GM21786 (cell line): ENCODE results near the gene FNIP1.
"Not testable (repeated sequence)": the region's sequence is repeated elsewhere in the genome, so short reads cannot be mapped to it uniquely, and the experiment has no call there.

Experiments
- ATAC-seq: cut with Tn5 transposase; IDR thresholded peaks from one replicate; pipeline ENCODE4 v1.9.1; 2021; ENCODE audit not compliant: unreplicated experiment

The FNIP1 gene

GRCh38 chr5:131641494-131641893 is 155.3 kb downstream of the FNIP1 start:
- ATAC-seq, result no peak

DNA sequence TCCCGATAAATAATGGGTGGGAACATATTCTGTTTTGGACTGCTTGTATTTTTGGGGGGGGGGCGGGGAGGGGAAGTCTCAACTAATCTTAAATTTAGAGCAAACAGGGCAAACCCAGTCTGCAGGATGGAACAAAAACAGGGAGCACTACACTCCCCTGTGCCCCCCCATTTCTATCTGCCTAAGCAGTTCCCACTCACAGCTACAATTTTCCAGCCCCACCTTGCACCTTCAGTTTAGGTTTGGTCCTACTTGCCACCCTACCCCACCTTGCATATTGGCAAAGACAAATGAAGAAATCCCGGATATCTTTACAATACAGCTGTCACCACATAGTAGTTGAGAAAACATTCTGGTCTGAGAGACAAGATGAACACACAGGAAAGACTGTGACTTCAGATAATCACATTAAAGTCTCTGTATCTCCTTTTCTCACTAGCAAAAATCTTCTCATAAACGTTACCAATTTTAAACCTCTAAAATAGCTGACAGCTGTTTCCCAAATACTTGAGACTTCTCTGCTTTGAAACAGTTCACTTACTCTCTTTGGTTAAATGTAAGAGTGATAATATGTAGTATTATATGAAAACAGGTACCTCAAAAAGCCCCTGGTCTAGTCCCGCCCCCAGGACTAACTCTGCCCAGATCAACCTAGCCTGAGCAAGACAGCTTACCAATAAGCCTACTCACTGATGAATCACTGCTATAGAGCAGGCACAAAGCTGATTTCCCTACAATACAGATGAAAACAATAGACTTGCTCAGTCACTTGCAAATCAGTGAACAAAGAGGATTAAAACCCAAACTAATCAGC is 156.6 kb downstream of the FNIP1 start:
- ATAC-seq, result peak; percentile 42

- ATAC-seq, result no peak
Observed at GRCh38 chr5:131639148-131639547, 157.7 kb downstream of the FNIP1 start.

GRCh38 chr5:131637694-131638093 is 159.1 kb downstream of the FNIP1 start:
- ATAC-seq, result no peak

DNA sequence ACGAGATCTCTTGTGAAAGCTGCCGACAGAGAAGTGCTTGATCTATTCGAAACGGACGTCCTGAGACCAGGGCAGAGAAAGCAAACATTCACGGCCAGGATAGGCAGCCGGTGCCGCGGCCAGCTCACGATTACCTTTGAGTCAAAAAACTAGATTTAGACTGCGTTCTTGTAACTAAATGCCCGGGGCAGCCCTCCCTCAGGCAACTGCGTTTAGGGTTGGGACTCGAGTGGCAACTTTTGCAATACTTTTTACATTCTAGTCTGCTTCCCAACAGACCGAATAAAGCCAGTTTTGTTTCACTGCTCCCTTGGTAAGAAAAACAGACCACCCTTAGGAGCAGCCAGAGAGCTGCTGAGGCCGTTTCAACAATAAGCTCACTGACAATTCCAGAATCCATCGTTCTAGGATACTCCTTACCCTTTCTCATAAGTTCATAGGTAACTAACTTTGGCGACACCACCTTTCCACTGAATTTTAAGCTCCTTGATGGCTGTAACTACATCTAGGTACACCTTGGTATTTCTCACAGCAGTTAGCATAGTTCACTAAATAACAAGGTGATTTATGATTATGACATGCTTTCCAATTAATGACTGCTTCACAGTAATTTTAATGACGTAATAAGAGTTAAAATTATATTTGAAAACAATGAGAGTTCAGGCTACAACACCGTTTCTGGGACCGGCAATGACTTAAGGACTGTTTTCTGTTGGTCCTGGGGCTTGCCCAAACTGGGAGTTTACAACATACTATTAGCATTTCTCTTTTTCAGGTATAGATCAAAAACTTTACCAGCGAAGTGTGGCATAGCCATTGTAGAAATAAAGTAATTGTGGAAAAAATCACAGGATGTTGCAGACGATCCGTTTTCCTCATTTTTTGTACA is 160.9 kb downstream of the FNIP1 start:
- ATAC-seq, result no peak

DNA sequence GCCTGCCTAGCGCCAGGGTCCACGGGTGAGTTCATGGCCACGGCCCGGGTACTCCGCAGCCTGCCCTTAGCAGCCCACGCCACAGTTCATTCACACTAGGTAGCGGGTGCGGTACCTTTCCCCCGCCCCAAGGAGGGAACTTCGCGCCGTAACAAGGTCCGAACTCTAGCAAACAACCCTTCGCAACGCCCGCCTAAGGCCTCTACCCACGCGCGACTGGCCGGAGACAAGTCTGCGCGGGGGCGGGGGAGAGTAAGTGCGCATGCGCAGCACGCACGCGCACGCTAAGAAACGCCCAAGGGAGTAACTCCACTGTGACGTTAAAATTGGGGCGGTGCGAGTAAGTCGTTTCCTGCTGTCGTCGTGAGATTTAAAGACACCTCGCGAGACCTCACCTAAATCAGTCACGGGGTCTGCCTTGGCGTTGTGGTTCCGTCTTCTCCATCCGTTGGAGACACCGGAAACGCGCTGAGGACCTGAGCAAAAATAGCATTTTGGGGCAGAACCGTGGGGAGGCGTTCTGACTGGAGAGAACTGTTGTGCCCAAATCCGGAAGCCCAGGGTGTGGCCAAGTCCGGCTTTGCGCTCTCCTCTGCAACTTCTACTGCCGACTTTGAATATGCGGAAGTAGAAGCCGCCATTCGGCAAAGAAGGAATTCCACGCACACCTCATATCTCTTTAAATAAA is 161.7 kb downstream of the FNIP1 start, which contains the start of gene RAPGEF6:
TSS of gene RAPGEF6 (minus strand) at position 234 of the 688 bp plus-strand sequence. CDS start at position 35, 199 bp downstream.
- peak; percentile 86 for ATAC-seq

DNA sequence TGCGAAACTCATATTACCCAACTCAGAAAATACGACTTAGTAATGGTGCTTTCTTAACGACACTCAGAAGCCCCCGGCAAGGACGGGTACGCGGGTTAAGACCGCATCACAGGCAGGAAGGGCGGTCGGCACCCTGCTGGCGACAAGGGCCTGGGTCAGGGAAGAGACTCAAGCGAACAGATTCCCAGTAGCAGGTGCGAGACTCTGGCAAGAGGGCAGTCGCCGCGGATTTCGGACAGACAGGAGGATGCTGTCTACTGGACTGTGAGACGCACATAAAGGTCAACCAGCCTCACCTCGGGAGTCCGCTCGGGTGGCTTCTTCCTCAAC is 162.2 kb downstream of the FNIP1 start:
- ATAC-seq, result peak; percentile 13

DNA sequence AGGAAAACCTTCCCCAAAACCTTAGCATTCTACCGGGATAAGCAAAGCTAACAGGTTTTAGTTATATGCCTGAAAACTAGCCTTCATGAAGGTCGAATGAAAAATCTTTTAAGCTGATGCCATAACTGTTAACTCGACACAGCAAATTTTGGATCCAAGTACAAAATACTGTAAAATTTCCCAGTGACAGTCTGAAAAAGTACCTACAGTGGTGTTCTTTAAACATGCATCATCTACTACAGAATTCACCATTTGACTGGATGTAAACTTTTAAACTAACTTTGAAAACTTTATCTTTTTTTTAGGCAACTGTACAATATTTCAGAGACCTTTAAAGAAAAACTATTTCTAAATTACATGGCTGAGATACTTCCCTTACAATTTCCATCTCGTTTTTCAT is 162.6 kb downstream of the FNIP1 start:
- no peak for ATAC-seq

GRCh38 chr5:131633830-131634229 is 163.0 kb downstream of the FNIP1 start:
- no peak for ATAC-seq

GRCh38 chr5:131630963-131631350 is 165.9 kb downstream of the FNIP1 start:
- ATAC-seq, result no peak

DNA sequence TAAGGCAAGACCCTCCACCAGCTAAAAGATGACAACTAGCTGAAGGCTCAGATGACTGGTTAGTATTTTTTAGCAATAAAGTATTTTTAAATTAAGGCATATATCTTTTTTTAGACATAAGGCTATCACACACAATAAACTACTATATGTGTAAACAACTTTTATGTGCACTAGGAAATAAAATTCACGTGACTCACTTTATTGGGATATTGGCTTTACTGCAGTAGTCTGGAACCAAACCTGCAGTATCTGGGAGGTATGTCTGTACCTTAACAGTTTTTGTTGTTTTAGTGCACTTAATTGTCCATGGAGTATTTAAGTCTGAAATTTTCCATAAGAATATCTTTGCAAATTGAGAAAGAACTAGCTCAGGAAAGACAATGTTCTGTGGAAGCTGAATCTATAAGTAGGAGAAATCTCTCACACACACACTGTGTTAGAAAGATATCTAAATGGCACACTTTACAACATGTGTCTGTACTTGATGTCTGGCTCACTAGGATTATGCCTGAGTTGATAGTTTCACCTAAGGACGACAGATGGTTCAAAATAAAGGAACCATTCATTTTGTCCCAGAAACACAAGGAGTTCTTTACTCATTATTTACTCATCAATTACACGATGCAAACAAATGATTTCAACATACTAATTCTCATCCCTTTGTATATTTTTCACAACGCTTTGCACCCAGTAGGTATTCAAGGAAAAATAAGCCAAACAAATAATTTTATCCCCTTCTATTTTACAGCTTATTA is 166.4 kb downstream of the FNIP1 start:
- no peak for ATAC-seq

DNA sequence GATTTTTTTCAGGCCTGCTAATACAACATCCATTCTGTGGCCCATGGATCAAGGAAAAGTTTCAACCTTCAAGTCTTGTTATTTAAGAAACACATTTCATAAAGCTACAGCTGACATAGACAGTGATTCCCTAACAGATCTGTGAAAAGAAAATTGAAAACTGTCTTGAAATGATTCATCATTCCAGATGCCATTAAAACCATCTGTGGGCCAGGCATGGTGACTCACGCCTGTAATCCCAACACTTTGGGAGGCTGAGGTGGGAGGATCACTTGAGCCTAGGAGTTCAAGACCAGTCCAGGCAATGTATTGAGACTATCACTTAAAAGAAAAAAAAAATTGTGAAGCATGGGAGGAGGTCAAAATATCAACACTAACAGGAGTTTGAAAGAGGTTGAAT is 167.8 kb downstream of the FNIP1 start:
- ATAC-seq, result no peak

DNA sequence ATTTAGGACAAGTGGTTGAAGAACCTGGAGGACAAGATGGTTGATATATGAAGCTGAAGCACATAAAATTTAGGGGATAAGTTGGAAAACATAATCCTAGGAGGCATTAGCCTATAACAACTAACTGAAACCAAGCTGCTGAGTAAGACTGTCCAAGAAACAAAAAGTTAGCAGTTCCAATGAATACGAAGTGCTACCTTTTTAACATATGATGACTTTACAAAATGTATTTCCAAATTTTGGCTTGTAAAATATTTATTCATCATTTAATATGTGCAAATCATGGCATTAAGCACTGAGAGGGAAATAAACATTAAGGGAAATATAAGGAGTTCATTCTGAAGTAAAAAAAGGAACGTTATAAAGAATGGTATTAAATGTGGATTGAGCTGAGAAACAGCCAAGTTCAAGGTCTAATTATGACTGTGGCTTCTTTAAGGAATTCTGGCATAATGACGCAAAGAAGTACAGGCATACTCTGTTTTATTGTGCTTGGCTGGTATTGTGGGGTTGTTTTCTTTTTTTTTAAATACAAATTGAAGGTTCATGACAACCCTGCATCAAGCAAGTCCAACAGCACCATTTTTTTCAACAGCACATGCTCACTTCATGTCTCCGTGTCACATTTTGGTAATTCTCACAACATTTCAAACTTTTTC is 169.5 kb downstream of the FNIP1 start:
- ATAC-seq, result no peak

GRCh38 chr5:131622633-131623032 is 174.2 kb downstream of the FNIP1 start:
- ATAC-seq, result no peak

DNA sequence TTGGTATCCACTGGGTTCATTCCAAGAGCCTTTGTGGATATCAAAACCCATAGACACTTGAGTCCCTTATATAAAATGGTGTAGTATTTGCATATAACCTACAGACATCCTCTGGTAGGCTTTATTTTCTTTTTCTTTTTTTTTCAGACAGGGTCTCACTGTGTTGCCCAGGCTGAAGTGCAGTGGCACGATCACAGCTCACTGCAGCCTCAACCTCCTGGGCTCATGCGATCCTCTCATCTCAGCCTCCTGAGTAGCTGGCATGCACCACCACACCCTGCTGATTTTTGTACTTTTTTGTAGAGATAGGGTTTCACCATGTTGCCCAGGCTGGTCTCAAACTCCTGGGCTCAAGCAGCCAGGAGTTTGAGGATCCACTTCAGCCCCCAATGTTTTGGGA is 175.7 kb downstream of the FNIP1 start:
- ATAC-seq, result not testable (repeated sequence)

DNA sequence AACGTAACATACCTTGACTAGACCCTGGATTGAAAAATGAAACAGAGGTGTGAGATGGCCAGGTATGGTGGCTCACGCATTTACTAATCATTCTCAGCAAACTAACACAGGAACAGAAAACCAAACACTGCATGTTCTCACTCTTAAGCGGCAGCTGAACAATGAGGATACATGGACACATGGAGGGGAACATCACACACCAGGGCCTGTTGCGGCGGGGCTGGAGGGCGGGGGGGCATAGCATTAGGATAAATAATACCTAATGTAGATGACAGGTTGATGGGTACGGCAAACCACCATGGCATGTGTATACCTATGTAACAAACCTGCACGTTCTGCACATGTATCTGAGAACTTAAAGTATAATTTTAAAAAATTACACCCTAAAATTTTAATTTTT is 177.7 kb downstream of the FNIP1 start:
- no peak for ATAC-seq

DNA sequence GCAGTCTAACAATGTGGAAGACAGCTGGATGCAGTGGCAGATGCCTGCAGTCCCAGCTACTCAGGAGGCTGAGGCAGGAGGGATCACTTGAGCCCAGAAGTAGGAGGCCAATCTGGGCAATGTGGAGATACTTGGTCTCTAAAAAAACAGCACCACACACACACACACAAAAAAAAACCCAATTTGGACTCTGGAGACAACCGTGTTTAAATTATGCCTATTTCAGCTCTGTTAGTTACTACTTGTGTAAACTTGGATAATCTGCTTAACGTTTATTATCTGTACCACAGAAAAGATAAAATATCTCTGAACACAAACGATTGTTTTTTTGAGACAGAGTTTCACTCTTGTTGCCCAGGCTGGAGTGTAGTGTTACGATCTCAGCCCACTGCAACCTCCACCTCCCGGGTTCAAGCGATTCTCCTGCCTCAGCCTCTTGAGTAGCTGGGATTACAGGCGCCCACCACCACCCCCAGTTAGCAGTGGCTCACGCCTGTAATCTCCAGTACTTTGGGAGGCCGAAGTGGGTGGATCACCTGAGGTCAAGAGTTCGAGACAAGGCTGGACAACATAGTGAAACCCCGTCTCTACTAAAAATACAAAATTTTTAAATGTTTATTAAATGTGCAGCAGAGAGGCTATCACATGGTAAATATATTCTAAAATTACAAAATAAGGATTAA is 179.5 kb downstream of the FNIP1 start:
- ATAC-seq, result no peak

- no peak for ATAC-seq
Observed at GRCh38 chr5:131615957-131616356, 180.9 kb downstream of the FNIP1 start.

- ATAC-seq, result no peak
Observed at GRCh38 chr5:131613423-131613822, 183.4 kb downstream of the FNIP1 start.

DNA sequence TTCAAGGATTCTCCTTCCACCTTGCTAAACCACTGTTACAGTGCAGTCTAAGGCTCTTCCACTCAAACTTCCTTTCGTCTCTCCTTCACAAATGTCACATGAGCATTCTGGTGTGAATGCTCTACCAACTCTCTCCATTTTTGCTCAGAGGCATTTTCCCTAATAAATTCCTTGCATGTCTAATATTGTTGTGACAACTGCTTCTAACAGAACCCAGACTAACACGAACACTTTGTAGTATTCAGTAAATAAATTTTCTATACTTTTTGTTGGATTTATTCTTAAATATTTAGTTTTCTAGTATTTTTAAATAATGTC is 185.8 kb downstream of the FNIP1 start:
- no peak for ATAC-seq
